ENCODE data around the gene MAP3K3.

GRCh38 chr17:63716426-63716825, 94.2 kb downstream of the MAP3K3 start:
- TF ChIP-seq EP300 (IDR thresholded peaks at IDR 0.05; ENCODE audit: borderline replicate concordance) (no peak), EGR1 (IDR thresholded peaks at IDR 0.05) (no peak), ZBTB7A (IDR thresholded peaks at IDR 0.05; ENCODE audit: low read depth) (no peak)
